Upper lobe of left lung (tissue), 4 donors: ENCODE data around the gene PARP9.

Experiments
- CTCF ChIP-seq, 6 experiments: fragments of 450-650 bp in 4 of 6; fragments of 200-600 bp in 2 of 6; sonication (generic) in 2 of 6; IDR thresholded peaks; one replicate each; pipeline ENCODE4 v1.5.1; 2016 to 2019; ENCODE audit warnings: antibody characterized with exemption in 6 of 6
- EP300 ChIP-seq, 4 donors: sonication (generic); formaldehyde crosslinking; IDR thresholded peaks; one replicate each; pipeline ENCODE4 v1.5.1; 2017; ENCODE audit warnings: antibody characterized with exemption in 4 of 4, control low read depth in 2 of 4
- POLR2A ChIP-seq, 4 donors: fragments of 450-650 bp; IDR thresholded peaks; one replicate each; pipeline ENCODE4 v1.5.1; 2016 to 2017; ENCODE audit warnings: antibody characterized with exemption in 4 of 4, mild to moderate bottlenecking in 2 of 4
- POLR2AphosphoS5 ChIP-seq, 2 donors: sonication (generic); formaldehyde crosslinking; IDR thresholded peaks; one replicate each; pipeline ENCODE4 v1.5.1; 2017; ENCODE audit warnings: antibody characterized with exemption in 2 of 2

- TF ChIP-seq CTCF (IDR thresholded peaks at IDR 0.05): no peak
- no peak for TF ChIP-seq POLR2A (IDR thresholded peaks at IDR 0.05)
- TF ChIP-seq POLR2AphosphoS5 (IDR thresholded peaks at IDR 0.05): no peak
- no peak for TF ChIP-seq EP300 (IDR thresholded peaks at IDR 0.05)
These were observed 16.0 kb downstream of the PARP9 start for GRCh38 chr3:122548076-122548475.
